ENCODE results near the gene MYADML2.
A peak's percentile ranks its signal among the peaks of the same experiment; 100 is the strongest.
"Not testable (repeated sequence)": the region's sequence is repeated elsewhere in the genome, so short reads cannot be mapped to it uniquely, and the experiment has no call there.

MYADML2 gene

DNA sequence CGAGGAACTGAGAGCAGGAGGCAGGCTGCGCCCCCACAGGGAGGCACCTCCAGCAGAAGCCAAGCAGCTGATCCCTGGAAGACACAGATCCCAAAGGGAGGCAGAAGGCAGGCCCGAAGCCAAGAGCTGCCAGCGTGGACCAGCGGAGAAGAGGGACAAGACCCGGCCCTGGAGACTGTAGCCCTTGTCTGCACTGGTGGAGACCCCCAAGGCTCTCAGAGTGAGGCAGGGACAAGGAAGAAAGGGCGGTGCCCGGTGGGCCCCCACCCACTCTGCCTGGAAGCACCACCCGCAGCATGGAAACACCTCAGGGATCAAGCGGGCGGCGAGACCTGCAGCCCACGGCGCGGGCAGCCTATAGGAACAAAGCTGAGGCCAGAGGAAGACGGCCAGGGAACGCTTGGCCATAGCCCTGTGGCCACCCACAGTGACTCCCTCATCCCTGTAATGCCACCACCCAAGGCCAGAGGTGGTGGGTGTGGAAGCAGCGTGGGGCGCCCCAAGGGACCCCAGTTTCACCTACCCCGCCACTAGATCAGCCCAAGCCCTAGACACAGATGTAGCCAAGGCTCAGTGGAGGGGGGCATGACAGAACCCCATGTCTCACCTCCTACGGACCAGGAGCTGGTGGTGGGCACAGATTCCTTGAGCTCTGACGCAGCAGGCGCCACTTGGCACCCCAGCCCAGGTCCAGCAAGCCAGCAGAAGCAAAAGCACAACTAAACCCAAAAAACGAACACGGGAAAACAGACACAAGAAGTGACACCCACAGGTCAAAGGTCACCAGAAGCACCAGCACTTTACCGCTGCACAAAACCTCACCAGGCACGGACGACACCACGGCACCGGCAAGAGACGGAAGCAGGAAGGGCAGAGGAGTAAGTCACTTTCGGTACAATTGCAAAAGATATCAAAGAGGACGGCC lies 26.2 kb downstream of the MYADML2 start:
- TF ChIP-seq, protein P1, sequence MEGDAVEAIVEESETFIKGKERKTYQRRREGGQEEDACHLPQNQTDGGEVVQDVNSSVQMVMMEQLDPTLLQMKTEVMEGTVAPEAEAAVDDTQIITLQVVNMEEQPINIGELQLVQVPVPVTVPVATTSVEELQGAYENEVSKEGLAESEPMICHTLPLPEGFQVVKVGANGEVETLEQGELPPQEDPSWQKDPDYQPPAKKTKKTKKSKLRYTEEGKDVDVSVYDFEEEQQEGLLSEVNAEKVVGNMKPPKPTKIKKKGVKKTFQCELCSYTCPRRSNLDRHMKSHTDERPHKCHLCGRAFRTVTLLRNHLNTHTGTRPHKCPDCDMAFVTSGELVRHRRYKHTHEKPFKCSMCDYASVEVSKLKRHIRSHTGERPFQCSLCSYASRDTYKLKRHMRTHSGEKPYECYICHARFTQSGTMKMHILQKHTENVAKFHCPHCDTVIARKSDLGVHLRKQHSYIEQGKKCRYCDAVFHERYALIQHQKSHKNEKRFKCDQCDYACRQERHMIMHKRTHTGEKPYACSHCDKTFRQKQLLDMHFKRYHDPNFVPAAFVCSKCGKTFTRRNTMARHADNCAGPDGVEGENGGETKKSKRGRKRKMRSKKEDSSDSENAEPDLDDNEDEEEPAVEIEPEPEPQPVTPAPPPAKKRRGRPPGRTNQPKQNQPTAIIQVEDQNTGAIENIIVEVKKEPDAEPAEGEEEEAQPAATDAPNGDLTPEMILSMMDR (IDR thresholded peaks at IDR 0.05; ENCODE audit: insufficient read depth, low read depth, low read length, missing control alignments) = no peak
- no peak overlapping the region for H3K4me3 ChIP-seq (ENCODE audit: low read length)
- DNase-seq (ENCODE audit: low read depth) = no peak

DNA sequence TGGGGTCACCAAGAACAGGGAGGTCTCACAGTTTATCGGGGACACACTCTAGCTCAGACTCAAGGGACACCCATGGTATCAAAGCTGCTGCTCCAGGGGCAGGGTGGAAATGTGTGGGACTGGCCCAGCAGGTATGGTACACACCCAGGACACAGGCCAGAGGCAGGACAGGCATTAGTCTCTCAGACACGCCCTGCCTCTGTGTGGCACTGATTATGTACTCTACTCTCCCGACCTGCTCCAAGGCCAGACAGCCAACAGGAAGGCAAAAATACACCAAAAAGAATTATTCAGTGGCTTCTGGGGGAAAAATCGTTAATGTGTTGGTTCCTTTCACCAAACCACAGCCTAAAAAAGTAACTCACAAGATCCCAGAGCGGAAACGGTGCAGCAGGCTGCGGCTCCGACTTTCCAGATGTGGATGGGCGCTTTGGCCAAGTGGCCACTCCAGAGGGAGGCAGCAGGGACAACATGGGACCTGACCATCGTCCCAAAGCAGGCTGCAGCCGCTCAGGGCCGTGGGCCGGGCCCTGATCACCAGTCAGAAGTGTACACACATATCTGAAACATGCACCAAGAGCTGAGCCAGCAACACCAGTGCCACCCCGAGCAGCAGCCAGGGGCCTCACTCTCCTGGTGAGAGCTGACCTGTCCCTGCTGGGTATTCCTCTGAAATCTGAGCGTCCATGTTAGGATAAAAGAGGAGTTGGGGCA lies 28.0 kb downstream of the MYADML2 start:
- H3K4me3 ChIP-seq (ENCODE audit: low read length) = no peak overlapping the region
- TF ChIP-seq, protein P1 (IDR thresholded peaks at IDR 0.05; ENCODE audit: insufficient read depth, low read depth, low read length, missing control alignments) = no peak
- peak; percentile 51 for DNase-seq (ENCODE audit: low read depth)

DNA sequence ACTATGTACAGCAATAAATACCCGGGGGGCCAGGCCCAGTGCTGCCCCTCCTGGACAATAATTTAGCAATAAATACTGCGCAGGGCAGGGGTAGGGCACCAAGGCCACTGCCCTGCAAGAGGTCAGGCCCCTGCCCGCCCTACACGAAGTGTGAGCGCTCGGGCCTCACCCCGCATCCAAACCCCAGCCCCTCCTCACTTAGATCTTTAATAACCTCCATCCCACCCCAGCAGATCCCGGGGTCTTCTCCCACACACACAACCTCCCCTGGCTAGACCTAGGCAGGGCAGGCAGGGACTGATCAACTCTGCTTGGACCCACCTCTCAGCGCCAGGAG lies 28.7 kb downstream of the MYADML2 start:
- not testable (repeated sequence) for H3K4me3 ChIP-seq (ENCODE audit: low read length); DNase-seq (ENCODE audit: low read depth)

DNA sequence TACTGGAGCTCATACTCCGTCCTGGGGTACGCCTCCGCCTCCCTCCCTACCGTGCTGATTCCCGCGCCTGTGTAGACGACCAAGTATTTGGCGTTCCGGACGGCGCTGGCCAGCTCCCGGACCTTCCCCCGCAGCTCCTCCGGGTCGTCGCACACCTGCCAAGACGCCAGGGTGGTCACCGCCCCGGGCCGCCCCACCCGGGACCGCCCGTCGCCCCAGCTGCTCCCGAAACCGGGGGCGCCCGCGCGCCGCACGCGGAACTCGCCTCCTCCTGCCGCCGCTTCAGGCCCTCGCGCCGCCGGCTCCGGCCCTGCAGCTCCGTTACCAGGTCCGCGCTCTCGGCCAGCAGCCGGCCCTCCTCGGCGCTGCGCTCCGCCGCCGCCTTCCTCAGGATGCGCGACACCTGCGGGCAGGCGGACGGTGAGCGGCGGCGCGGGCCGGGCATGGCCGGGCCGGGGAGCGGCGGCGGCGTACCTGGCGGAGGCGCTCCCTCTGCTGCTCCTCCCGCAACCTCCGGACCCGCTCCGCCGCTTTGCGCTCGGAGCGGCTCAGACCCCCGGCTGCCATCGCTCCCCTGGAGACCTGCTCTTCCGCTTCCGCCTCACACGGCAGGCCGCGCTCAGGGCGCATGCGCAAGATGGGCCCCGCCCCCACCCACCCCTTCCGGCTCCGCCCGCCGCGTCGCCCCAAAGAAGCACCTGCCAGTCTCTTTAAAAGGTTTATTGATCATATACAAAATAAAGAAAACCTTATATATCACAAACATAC lies 29.3 kb downstream of the MYADML2 start, which contains the start of gene SIRT7:
TSS of gene SIRT7 (minus strand) at position 612 of the 768 bp plus-strand sequence. CDS start at position 567, 45 bp downstream.
- peak; percentile 76 for DNase-seq (ENCODE audit: low read depth)
- peak within 1 kb of the TSS; percentile 59 for H3K4me3 ChIP-seq (ENCODE audit: low read length)
- TF ChIP-seq, protein P1 (IDR thresholded peaks at IDR 0.05; ENCODE audit: insufficient read depth, low read depth, low read length, missing control alignments) = no peak

DNA sequence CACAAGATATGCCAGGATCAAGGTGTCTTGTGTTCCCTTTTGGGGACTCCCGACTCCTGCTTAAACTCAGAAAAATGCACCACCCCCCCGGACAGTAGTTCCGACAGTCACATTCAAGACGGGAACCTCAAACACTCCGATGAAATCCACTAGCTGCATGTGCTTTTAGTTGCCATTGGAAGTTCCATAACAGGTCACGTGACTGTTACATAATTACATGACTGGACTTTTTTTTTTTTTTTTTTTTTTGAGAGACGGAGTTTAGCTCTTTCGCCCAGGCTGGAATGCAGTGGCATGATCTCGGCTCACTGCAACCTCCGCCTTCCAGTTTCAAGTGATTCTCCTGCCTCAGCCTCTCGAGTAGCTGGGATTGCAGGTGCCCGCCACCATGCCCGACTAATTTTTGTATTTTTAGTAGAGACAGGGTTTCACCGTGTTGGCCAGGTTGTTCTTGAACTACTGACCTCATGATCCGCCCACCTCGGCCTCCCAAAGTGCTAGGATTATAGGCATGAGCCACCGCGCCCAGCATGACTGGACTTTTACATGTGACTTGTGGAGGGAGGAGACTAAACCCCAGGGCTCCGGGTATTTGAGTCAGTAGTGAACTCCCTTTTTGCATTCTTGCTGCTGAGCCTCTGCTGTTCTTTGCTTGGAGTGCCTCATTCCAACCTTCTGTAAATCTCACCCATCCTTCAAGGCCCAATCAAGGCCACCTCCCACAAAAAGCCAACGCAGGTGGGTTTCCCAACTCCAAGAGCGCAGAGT lies 30.6 kb downstream of the MYADML2 start:
- H3K4me3 ChIP-seq (ENCODE audit: low read length) = peak overlapping the region; percentile 59
- peak; percentile 93 for DNase-seq (ENCODE audit: low read depth)
- TF ChIP-seq, protein P1 (IDR thresholded peaks at IDR 0.05; ENCODE audit: insufficient read depth, low read depth, low read length, missing control alignments) = no peak

DNA sequence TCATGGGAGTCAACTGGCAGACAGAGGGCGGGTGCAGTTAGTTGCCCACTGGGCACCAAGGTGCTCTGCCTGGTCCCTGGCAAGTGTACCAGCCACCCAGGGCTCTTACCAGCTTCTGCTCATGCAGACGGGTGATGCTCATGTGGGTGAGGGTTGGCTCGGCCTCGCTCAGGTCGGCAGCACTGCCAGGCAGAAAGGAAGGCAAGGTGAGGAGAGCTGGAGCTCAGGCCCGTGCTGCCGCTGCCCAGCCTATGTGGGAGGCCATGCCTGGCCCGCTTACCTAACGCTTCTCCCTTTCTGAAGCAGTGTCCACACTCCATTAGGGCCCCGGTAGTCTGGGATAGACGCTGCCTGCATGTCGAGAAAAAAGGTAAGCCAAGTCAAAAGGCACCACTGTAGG lies 31.7 kb downstream of the MYADML2 start:
- DNase-seq (ENCODE audit: low read depth) = no peak
- no peak overlapping the region for H3K4me3 ChIP-seq (ENCODE audit: low read length)
- TF ChIP-seq, protein P1 (IDR thresholded peaks at IDR 0.05; ENCODE audit: insufficient read depth, low read depth, low read length, missing control alignments) = no peak
